ENCODE data around the gene OSBPL8.

The OSBPL8 gene

DNA sequence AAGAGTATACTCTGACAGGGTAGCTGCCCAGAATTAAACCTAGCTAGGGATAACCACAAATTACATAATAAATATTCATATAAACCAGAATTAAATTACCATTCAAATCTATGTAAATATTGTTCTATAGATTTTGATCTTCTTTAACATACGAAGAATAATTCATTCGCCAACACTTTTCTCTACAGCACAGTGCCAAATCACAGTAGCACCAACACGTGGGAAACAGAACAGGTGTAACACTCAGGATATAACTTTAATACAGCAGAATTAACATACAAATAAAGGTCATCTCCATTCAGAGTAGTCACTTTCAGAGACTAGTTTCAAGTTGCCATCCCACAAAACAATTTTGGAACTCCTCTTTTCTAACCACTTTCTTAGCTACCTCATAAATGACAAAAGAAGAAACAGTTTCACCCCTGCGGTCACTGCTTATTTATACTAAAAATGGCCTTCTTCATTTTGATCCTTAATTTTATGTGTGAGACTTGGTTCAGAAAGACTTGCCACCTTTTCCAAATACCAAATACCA, 15.7 kb downstream of the OSBPL8 start:
- Histone ChIP-seq H3K9me3 (ENCODE audit: control insufficient read depth, insufficient read depth, low read depth, low read length) (no peaks in the 10 kb centered on the region), H3K4me1 (ENCODE audit: control insufficient read depth, insufficient read depth, low read length) (peaks cover 55% of the 10 kb centered on the region), H3K9ac (ENCODE audit: low read length) (no peak overlapping the region), H3K36me3 (ENCODE audit: control insufficient read depth, insufficient read depth, low read length) (no peaks in the 10 kb centered on the region), H3K27ac (ENCODE audit: low read depth, low read length) (no peak overlapping the region), H3K27me3 (ENCODE audit: control insufficient read depth, insufficient read depth, low read length) (no peaks in the 10 kb centered on the region), H3K4me3 (ENCODE audit: low read depth, low read length) (no peak overlapping the region)

DNA sequence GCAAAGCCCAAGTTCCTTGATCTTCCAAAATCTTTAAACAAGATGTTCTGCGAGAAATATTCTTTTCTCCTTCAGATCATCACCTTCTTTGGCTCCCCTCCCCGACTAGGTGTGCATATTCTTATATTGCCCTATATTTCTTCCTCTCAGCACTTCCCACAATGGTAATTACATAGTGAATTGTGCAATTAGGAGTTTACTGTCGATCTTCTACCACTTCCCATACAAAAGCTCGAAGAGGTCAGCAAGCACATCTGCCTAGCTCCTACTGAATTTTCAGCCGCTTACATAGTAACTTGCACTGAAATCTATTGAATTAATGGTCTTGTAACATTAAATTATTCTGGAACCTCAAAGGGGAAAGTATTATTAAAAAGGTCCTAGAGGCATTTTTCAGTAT, 16.7 kb downstream of the OSBPL8 start:
- Histone ChIP-seq H3K4me1 (ENCODE audit: control insufficient read depth, insufficient read depth, low read length) (peaks cover 45% of the 10 kb centered on the region), H3K36me3 (ENCODE audit: control insufficient read depth, insufficient read depth, low read length) (no peaks in the 10 kb centered on the region), H3K27me3 (ENCODE audit: control insufficient read depth, insufficient read depth, low read length) (no peaks in the 10 kb centered on the region), H3K9ac (ENCODE audit: low read length) (no peak overlapping the region), H3K4me3 (ENCODE audit: low read depth, low read length) (no peak overlapping the region), H3K27ac (ENCODE audit: low read depth, low read length) (no peak overlapping the region), H3K9me3 (ENCODE audit: control insufficient read depth, insufficient read depth, low read depth, low read length) (no peaks in the 10 kb centered on the region)

DNA sequence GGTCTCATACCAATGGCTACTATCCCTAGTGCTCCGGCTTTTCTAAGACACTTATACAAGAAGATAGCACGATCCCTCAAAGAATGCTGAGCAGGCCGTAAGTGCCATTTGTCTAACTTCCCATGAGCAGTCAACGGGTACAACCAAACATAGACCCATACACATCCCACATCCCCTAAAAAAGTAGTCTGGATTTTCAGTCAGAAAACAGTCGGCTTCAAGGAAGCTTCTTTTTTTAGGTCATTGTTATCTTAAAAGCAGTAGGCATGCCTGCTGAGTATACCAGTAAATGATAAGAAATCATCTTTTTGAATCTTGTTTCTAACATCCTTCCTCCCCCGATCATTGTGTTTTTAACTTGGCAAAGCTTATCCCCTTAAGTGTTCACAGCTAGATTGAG, 19.8 kb downstream of the OSBPL8 start:
- H3K9me3 ChIP-seq (ENCODE audit: control insufficient read depth, insufficient read depth, low read depth, low read length) = 0 out of 2 replicates have a peak, but pooled peaks cover 7% of the 10 kb centered on the region
- no peak overlapping the region for H3K27ac ChIP-seq (ENCODE audit: low read depth, low read length)
- no peak overlapping the region for H3K9ac ChIP-seq (ENCODE audit: low read length)
- no peak overlapping the region for H3K4me3 ChIP-seq (ENCODE audit: low read depth, low read length)
- H3K27me3 ChIP-seq (ENCODE audit: control insufficient read depth, insufficient read depth, low read length) = no peaks in the 10 kb centered on the region
- peaks cover 15% of the 10 kb centered on the region for H3K4me1 ChIP-seq (ENCODE audit: control insufficient read depth, insufficient read depth, low read length)
- H3K36me3 ChIP-seq (ENCODE audit: control insufficient read depth, insufficient read depth, low read length) = no peaks in the 10 kb centered on the region

DNA sequence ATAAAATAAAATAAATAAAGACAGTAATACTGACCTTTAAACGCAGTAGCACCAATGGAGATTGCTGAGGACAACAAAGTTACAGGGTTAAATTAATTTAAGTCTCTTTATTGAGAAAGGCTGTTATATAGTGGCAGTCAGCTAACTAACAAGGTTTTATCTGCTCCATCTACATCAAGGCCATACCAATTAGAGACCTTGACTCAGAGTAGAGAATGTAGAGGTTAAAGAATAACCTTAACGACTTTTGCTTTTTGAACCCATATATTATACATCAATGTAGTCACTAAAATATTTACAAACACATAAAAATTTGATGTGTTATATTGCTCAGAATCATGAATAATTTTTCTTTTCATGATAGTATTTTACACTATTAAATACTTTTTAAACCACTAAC, 21.6 kb downstream of the OSBPL8 start:
- Histone ChIP-seq H3K27me3 (ENCODE audit: control insufficient read depth, insufficient read depth, low read length) (no peaks in the 10 kb centered on the region), H3K36me3 (ENCODE audit: control insufficient read depth, insufficient read depth, low read length) (no peaks in the 10 kb centered on the region), H3K9me3 (ENCODE audit: control insufficient read depth, insufficient read depth, low read depth, low read length) (0 out of 2 replicates have a peak, but pooled peaks cover 7% of the 10 kb centered on the region), H3K27ac (ENCODE audit: low read depth, low read length) (no peak overlapping the region), H3K9ac (ENCODE audit: low read length) (no peak overlapping the region), H3K4me1 (ENCODE audit: control insufficient read depth, insufficient read depth, low read length) (peaks cover 17% of the 10 kb centered on the region), H3K4me3 (ENCODE audit: low read depth, low read length) (no peak overlapping the region)

DNA sequence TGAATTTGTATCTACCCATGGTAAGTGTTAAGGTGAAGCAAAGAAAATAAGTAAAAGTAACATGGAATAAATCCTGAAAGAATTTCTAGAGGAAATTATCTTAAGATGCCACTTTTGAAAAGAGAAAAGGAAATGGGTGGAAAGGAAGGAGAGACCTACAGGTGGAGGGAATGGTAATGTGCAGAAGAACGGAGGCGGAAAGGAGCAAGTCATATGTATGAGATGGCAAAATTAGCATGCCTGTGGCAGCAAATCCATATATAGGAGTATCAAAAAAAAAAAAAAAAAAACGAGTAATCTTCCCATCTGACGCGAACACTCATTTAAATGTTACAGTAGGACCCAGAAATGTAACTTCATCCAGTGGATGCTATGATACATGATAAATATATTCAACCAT, 23.0 kb downstream of the OSBPL8 start:
- Histone ChIP-seq H3K27ac (ENCODE audit: low read depth, low read length) (no peak overlapping the region), H3K4me1 (ENCODE audit: control insufficient read depth, insufficient read depth, low read length) (peaks cover 17% of the 10 kb centered on the region), H3K27me3 (ENCODE audit: control insufficient read depth, insufficient read depth, low read length) (no peaks in the 10 kb centered on the region), H3K4me3 (ENCODE audit: low read depth, low read length) (no peak overlapping the region), H3K9ac (ENCODE audit: low read length) (no peak overlapping the region), H3K36me3 (ENCODE audit: control insufficient read depth, insufficient read depth, low read length) (no peaks in the 10 kb centered on the region), H3K9me3 (ENCODE audit: control insufficient read depth, insufficient read depth, low read depth, low read length) (0 out of 2 replicates have a peak, but pooled peaks cover 7% of the 10 kb centered on the region)

DNA sequence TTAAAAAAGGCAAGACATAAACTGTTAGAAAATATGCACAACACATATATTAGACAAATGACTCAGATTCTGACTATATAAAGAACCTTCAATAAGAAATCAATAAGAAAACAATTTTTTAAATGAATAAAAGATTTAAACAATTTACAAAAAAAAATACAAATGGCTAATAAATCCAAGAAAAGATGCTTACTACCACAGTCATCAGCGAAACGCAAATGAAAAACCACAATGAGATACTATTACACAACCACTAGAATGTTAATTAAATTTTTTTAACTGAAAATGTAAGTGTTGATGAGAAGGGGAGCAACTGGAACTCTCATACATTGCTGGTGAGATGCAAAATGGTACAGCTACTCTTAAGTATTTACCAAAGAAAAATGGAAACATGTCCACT, 24.4 kb downstream of the OSBPL8 start:
- H3K36me3 ChIP-seq (ENCODE audit: control insufficient read depth, insufficient read depth, low read length) = no peaks in the 10 kb centered on the region
- H3K27ac ChIP-seq (ENCODE audit: low read depth, low read length) = no peak overlapping the region
- H3K4me3 ChIP-seq (ENCODE audit: low read depth, low read length) = no peak overlapping the region
- 0 out of 2 replicates have a peak, but pooled peaks cover 7% of the 10 kb centered on the region for H3K9me3 ChIP-seq (ENCODE audit: control insufficient read depth, insufficient read depth, low read depth, low read length)
- H3K4me1 ChIP-seq (ENCODE audit: control insufficient read depth, insufficient read depth, low read length) = peaks cover 31% of the 10 kb centered on the region
- H3K27me3 ChIP-seq (ENCODE audit: control insufficient read depth, insufficient read depth, low read length) = no peaks in the 10 kb centered on the region
- H3K9ac ChIP-seq (ENCODE audit: low read length) = no peak overlapping the region

DNA sequence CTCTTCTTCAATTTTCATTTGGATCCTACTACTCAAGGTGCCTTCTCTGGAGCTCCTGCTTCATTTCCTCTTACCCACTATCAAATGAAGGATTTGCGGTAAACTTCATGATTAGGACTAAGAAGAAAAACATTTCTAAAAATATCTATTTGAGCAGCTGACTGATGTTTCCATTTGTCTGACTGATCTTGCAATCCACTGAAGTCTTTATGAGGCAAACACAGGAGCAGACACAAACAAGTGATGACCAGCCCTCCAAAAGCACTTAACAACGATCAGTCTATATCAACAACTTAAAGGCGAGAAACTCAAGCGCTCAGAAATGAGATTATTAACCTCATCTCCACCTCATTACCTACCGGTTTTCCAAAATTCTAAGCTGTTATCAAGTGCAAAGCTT, 26.2 kb downstream of the OSBPL8 start:
- H3K27ac ChIP-seq (ENCODE audit: low read depth, low read length) = 0 out of 2 replicates have a peak overlapping the region, but pooled peaks have one; percentile 2

DNA sequence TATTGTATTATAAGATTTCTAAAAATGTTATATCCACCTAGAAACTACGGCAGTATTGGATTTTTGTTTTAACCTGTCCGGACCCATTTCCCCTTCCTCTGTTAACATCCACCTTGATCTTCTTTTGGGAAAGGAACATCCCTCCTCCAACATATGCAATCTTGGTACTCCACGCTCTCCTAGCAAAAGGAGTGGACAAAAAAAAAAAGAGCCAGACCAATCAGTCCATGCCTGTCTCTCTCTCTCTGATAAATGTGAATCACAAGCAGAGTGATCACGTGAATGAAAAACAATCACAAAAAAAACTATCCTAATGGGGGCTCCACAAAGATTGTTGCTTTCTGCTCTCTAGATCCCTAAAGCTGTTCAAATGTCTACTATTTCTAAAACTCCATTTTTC, 27.1 kb downstream of the OSBPL8 start:
- no peak overlapping the region for H3K9ac ChIP-seq (ENCODE audit: low read length)
- H3K27me3 ChIP-seq (ENCODE audit: control insufficient read depth, insufficient read depth, low read length) = no peaks in the 10 kb centered on the region
- no peak overlapping the region for H3K27ac ChIP-seq (ENCODE audit: low read depth, low read length)
- peaks cover 1% of the 10 kb centered on the region; the same call in 1 of the 2 replicates for H3K36me3 ChIP-seq (ENCODE audit: control insufficient read depth, insufficient read depth, low read length)
- H3K9me3 ChIP-seq (ENCODE audit: control insufficient read depth, insufficient read depth, low read depth, low read length) = peaks cover 14% of the 10 kb centered on the region
- peaks cover 33% of the 10 kb centered on the region for H3K4me1 ChIP-seq (ENCODE audit: control insufficient read depth, insufficient read depth, low read length)
- no peak overlapping the region for H3K4me3 ChIP-seq (ENCODE audit: low read depth, low read length)

More for the DNA sequence above, 26.2 kb downstream of the OSBPL8 start:
- Histone ChIP-seq H3K9me3 (ENCODE audit: control insufficient read depth, insufficient read depth, low read depth, low read length) (0 out of 2 replicates have a peak, but pooled peaks cover 9% of the 10 kb centered on the region), H3K4me1 (ENCODE audit: control insufficient read depth, insufficient read depth, low read length) (peaks cover 33% of the 10 kb centered on the region), H3K9ac (ENCODE audit: low read length) (no peak overlapping the region), H3K27me3 (ENCODE audit: control insufficient read depth, insufficient read depth, low read length) (no peaks in the 10 kb centered on the region), H3K4me3 (ENCODE audit: low read depth, low read length) (no peak overlapping the region), H3K36me3 (ENCODE audit: control insufficient read depth, insufficient read depth, low read length) (no peaks in the 10 kb centered on the region)

DNA sequence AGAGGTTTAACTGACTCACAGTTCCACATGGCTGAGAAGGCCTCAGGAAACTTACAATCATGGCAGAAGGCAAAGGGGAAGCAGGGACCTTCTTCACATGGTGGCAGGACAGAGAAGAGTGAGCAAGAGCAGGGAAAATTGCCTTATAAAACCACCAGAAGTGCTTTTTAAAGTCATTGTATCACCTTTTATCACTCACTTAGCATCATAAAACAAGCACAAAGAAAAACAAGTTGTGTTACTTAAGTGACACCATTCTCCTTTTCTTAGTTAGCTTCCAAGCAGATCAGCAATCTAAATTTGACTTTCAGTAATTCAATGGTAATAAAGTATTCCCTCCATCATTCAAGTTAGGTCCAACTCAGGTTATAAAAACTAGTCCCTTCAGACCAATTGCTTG, 28.5 kb downstream of the OSBPL8 start:
- Histone ChIP-seq H3K27me3 (ENCODE audit: control insufficient read depth, insufficient read depth, low read length) (no peaks in the 10 kb centered on the region), H3K4me1 (ENCODE audit: control insufficient read depth, insufficient read depth, low read length) (peaks cover 33% of the 10 kb centered on the region), H3K36me3 (ENCODE audit: control insufficient read depth, insufficient read depth, low read length) (peaks cover 4% of the 10 kb centered on the region; the same call in 1 of the 2 replicates), H3K9ac (ENCODE audit: low read length) (no peak overlapping the region), H3K4me3 (ENCODE audit: low read depth, low read length) (0 out of 2 replicates have a peak overlapping the region, but pooled peaks have one; percentile 7), H3K27ac (ENCODE audit: low read depth, low read length) (peak overlapping the region; percentile 72; the same call in 1 of the 2 replicates), H3K9me3 (ENCODE audit: control insufficient read depth, insufficient read depth, low read depth, low read length) (peaks cover 19% of the 10 kb centered on the region)

DNA sequence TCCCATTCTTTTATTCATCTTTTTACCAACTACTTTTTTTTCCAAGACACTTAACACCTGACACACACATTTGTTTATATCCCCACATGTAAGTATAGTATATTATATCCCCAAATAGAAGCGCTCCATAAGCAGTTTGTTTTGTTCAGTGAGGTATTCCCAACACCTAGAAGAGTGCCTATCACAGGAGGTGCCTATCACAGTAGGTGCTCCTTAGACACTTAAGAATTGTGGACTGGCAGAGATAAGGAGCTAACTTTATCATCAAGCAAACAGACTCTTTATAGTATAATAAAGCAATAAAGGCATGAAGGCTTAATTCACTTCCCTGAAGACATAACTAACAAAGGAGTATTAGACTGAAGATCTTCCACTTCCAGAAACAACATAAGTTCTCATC, 29.1 kb downstream of the OSBPL8 start:
- peaks cover 33% of the 10 kb centered on the region for H3K4me1 ChIP-seq (ENCODE audit: control insufficient read depth, insufficient read depth, low read length)
- peak overlapping the region; percentile 14; the same call in 1 of the 2 replicates for H3K4me3 ChIP-seq (ENCODE audit: low read depth, low read length)
- no peaks in the 10 kb centered on the region for H3K27me3 ChIP-seq (ENCODE audit: control insufficient read depth, insufficient read depth, low read length)
- 0 out of 2 replicates have a peak overlapping the region, but pooled peaks have one; percentile 72 for H3K27ac ChIP-seq (ENCODE audit: low read depth, low read length)
- peaks cover 4% of the 10 kb centered on the region; the same call in 1 of the 2 replicates for H3K36me3 ChIP-seq (ENCODE audit: control insufficient read depth, insufficient read depth, low read length)
- peaks cover 16% of the 10 kb centered on the region for H3K9me3 ChIP-seq (ENCODE audit: control insufficient read depth, insufficient read depth, low read depth, low read length)
- H3K9ac ChIP-seq (ENCODE audit: low read length) = no peak overlapping the region

DNA sequence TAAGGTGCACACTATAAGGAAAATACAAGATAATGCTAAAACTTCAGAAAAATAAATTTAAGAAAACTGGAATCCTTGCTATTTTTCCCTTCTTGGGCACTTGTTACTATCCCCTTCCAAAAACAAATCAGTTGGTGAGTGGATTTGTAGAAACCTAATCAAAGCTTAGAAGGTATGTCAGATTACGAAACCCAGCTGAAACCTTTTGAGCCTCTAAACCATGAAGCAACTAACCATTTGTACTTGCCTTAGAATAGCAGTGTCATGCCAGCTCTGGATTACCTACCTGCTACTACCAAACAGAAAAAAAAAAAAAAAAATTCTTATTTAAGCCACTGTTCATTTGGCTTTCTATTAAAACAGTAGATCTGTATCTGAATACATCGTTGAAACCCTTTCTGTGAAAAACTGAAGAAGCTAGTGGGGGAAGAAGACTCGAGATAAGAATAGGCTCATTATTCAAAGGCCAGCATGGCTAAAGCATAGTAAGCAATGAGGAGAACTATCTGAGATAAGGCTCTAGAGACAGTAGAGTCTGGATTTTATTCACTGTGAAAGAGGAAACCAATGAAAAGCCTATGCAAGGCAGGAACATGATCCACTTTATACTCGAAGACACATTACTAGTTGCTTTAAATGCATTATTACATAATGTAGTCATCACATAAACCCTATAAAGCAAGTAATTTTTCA, 30.2 kb downstream of the OSBPL8 start:
- H3K27ac ChIP-seq (ENCODE audit: low read depth, low read length) = 0 out of 2 replicates have a peak overlapping the region, but pooled peaks have one; percentile 45
- peaks cover 33% of the 10 kb centered on the region for H3K4me1 ChIP-seq (ENCODE audit: control insufficient read depth, insufficient read depth, low read length)
- H3K36me3 ChIP-seq (ENCODE audit: control insufficient read depth, insufficient read depth, low read length) = peaks cover 4% of the 10 kb centered on the region; the same call in 1 of the 2 replicates
- no peak overlapping the region for H3K9ac ChIP-seq (ENCODE audit: low read length)
- no peak overlapping the region for H3K4me3 ChIP-seq (ENCODE audit: low read depth, low read length)
- H3K27me3 ChIP-seq (ENCODE audit: control insufficient read depth, insufficient read depth, low read length) = no peaks in the 10 kb centered on the region
- H3K9me3 ChIP-seq (ENCODE audit: control insufficient read depth, insufficient read depth, low read depth, low read length) = peaks cover 15% of the 10 kb centered on the region
